Breast epithelium (tissue), 4 donors: ENCODE results near the gene SULT2B1. TPM values are rescaled to one million over a fixed set of nuclear protein-coding genes. Genes with fewer than 3 reads are reported as not detected.
"Not testable (repeated sequence)": the region's sequence is repeated elsewhere in the genome, so short reads cannot be mapped to it uniquely, and the experiment has no call there.

Source experiments
- DNase-seq, 2 donors: peaks; one replicate each; pipeline ENCODE4 v3.0.0-alpha.2; 2019; ENCODE audit warnings: low spot score in 2 of 2
- H3K27ac ChIP-seq, 2 donors: fragments of 200-600 bp; sonication (generic) in 1 of 2; one replicate each; pipeline ENCODE4 v1.5.1; 2016 to 2019; ENCODE audit warnings: mild to moderate bottlenecking in 1 of 2
- H3K27me3 ChIP-seq, 2 donors: fragments of 200-600 bp; sonication (generic) in 1 of 2; one replicate each; pipeline versions ENCODE4 v1.5.1 to v1.6.0; 2017 to 2019; ENCODE audit warnings: control low read depth in 1 of 2, mild to moderate bottlenecking in 1 of 2
- H3K36me3 ChIP-seq: fragments of 200-600 bp; one replicate; pipeline ENCODE4 v1.5.1; 2019
- H3K4me1 ChIP-seq, 2 donors: fragments of 200-600 bp; sonication (generic); one replicate each; pipeline ENCODE4 v1.5.1; 2016 to 2019; ENCODE audit warnings: control low read depth in 1 of 2
- H3K4me3 ChIP-seq, 3 donors: fragments of 200-600 bp; sonication (generic); 1 replicate in 2 of 3; 2 replicates in 1 of 3; pipeline ENCODE4 v1.5.1; 2016 to 2019; ENCODE audit warnings: mild to moderate bottlenecking in 3 of 3, moderate library complexity in 2 of 3
- H3K9me3 ChIP-seq, 2 donors: fragments of 200-600 bp; sonication (generic) in 1 of 2; one replicate each; pipeline ENCODE4 v1.5.1; 2016 to 2019; ENCODE audit warnings: control low read depth in 1 of 2
- CTCF ChIP-seq, 3 donors: fragments of 450-650 bp; IDR thresholded peaks; one replicate each; pipeline ENCODE4 v1.5.1; 2016 to 2017; ENCODE audit warnings: antibody characterized with exemption in 3 of 3, mild to moderate bottlenecking in 3 of 3, moderate library complexity in 3 of 3
- POLR2A ChIP-seq: fragments of 450-650 bp; IDR thresholded peaks from one replicate; pipeline ENCODE4 v1.6.1; 2016; ENCODE audit warnings: antibody characterized with exemption, mild to moderate bottlenecking, moderate library complexity
- POLR2AphosphoS5 ChIP-seq, 3 donors: sonication (generic); formaldehyde crosslinking; IDR thresholded peaks; one replicate each; pipeline ENCODE4 v1.6.1; 2017; ENCODE audit warnings: antibody characterized with exemption in 3 of 3
- intact Hi-C: fragments of 100-400 bp; cut with DNase I; formaldehyde crosslinking; loops from one replicate; pipeline ENCODE4 v1.15.1; 2023; ENCODE audit warnings: low total_unique reads
- total RNA-seq, 3 donors: library from RNA; depleted of rRNA; stranded (reverse); fragments of >200 nt; gene quantifications; one replicate each; pipeline ENCODE4 v1.1.0, GENCODE V29; 2016

Gene SULT2B1
- total RNA-seq, 3 donors from 2014 or later = 5.6 to 7.5 TPM; not detected in 1

- Histone ChIP-seq H3K27ac (no peak overlapping the region), H3K4me1 (no peaks in the 10 kb centered on the region), H3K9me3 (peaks cover 17 to 28% of the 10 kb centered on the region in 2 donors), H3K27me3 (no peaks in the 10 kb centered on the region), H3K36me3 (no peaks in the 10 kb centered on the region), H3K4me3 (no peak overlapping the region)
- TF ChIP-seq POLR2AphosphoS5 (IDR thresholded peaks at IDR 0.05) (no peak), POLR2A (no peak), CTCF (IDR thresholded peaks at IDR 0.05) (no peak)
- DNase-seq = no peak
- intact Hi-C loops = no loop called here
Observed at GRCh38 chr19:48529156-48529555, 22.8 kb upstream of the SULT2B1 start.

DNA sequence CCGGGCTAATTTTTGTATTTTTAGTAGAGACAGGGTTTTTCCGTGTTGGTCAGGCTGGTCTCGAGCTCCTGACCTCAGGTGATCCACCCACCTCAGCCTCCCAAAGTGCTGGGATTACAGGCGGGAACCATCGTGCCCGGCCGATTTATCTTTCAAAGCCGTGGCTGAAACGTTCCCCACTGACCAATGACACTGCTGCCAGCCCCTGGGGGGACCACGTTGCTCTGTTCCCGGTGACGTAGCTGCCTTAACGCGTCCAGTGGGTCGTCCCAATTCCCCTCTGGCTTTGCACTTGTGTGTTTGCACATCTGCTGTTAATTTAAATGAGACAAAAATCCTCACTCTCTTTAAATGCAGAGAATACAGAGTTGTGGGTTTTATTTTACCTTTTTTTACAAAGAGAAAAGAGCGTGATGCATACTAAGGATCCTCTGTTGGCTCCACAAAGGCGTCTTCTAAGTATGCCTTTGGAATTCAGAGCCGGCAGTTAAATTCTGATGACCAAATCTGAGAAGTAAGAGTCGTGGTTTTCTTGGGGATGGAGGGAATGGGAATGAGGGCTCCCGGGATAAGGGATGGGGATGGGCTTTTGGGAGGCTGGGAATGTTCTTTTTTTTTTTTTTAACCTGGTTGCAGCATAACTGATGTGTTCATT is 21.8 kb upstream of the SULT2B1 start:
- Histone ChIP-seq H3K36me3 (no peaks in the 10 kb centered on the region), H3K27ac (no peak overlapping the region), H3K9me3 (peaks cover 11 to 25% of the 10 kb centered on the region in 2 donors), H3K4me1 (no peaks in the 10 kb centered on the region), H3K4me3 (no peak overlapping the region), H3K27me3 (no peaks in the 10 kb centered on the region)
- DNase-seq = no peak
- no peak for TF ChIP-seq POLR2A
- no peak for TF ChIP-seq CTCF (IDR thresholded peaks at IDR 0.05)
- TF ChIP-seq POLR2AphosphoS5 (IDR thresholded peaks at IDR 0.05) = no peak
- intact Hi-C loops = no loop called here

DNA sequence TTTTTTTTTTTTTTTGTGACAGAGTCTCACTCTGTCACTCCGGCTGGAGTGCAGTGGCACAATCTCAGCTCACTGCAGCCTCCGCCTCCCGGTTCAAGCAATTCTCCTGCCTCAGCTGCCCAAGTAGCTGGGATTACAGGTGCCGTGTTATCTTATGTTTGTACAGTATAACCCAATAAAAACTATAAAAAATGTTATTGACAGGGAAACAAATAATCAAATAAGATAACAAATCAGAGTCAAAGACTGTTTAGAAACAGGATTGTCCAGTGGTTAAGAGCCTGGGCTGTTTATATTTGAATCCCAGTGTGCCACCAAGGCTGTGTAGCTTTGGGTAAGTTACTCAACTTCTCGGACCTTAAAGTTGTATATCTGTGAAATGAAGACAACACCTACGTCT is 21.2 kb upstream of the SULT2B1 start:
- Histone ChIP-seq H3K27me3 (no peaks in the 10 kb centered on the region), H3K27ac (no peak overlapping the region), H3K36me3 (no peaks in the 10 kb centered on the region), H3K4me3 (no peak overlapping the region), H3K9me3 (peaks cover 11 to 25% of the 10 kb centered on the region in 2 donors), H3K4me1 (no peaks in the 10 kb centered on the region)
- intact Hi-C loops = no loop called here
- TF ChIP-seq CTCF (IDR thresholded peaks at IDR 0.05) (no peak), POLR2AphosphoS5 (IDR thresholded peaks at IDR 0.05) (no peak), POLR2A (no peak)
- no peak for DNase-seq

DNA sequence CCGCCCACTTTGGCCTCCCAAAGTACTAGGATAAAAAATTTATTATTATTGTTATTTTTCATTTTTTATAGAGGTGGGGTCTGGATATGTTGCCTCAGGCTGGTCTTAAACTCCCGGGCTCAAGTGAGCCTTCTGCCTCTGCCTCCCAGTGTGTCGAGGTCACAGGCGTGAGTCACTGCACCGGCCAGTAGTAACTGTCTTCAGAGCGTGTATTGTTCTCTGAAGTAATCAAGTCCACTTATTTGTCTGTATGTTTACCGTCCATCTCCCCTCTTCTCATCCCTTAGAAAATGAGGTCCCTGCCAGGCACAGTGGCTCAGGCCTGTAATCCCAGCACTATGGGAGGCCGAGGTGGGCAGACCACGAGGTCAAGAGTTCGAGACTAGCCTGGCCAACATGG is 18.2 kb upstream of the SULT2B1 start:
- H3K4me1 ChIP-seq = no peaks in the 10 kb centered on the region
- no peak overlapping the region for H3K27ac ChIP-seq
- H3K36me3 ChIP-seq = no peaks in the 10 kb centered on the region
- no peak overlapping the region for H3K4me3 ChIP-seq
- TF ChIP-seq POLR2A = no peak
- no peak for TF ChIP-seq POLR2AphosphoS5 (IDR thresholded peaks at IDR 0.05)
- TF ChIP-seq CTCF (IDR thresholded peaks at IDR 0.05) = no peak
- peaks cover 0 to under 1% of the 10 kb centered on the region in 2 donors for H3K9me3 ChIP-seq
- DNase-seq = no peak
- intact Hi-C loops = no loop called here
- H3K27me3 ChIP-seq = no peaks in the 10 kb centered on the region

GRCh38 chr19:48537541-48537940 is 14.4 kb upstream of the SULT2B1 start:
- Histone ChIP-seq H3K36me3 (no peaks in the 10 kb centered on the region), H3K27ac (no peak overlapping the region), H3K9me3 (no peaks in the 10 kb centered on the region), H3K27me3 (no peaks in the 10 kb centered on the region), H3K4me3 (no peak overlapping the region), H3K4me1 (no peaks in the 10 kb centered on the region)
- TF ChIP-seq POLR2A (no peak), CTCF (IDR thresholded peaks at IDR 0.05) (no peak)
- intact Hi-C loops = no loop called here
- no peak for DNase-seq

DNA sequence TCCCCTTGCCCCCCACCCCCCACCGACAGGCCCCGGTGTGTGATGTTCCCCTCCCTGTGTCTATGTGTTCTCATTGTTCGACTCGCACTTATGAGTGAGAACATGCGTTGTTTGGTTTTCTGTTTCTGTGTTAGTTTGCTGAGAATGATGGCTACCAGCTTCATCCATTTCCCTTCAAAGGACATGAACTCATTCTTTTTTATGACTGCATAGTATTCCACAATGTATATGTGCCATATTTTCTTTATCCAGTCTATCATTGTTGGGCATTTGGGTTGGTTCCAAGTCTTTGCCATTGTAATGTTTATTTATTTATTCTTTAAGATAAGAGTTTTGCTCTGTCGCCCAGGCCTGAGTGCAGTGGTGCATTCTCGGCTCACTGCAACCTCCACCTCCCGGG is 13.9 kb upstream of the SULT2B1 start:
- intact Hi-C loops, H3K9me3 ChIP-seq, H3K36me3 ChIP-seq, H3K27ac ChIP-seq, H3K4me3 ChIP-seq, H3K27me3 ChIP-seq, H3K4me1 ChIP-seq, DNase-seq: not testable (repeated sequence)
